Measurements from ENCODE around the gene CCT4.
"Not testable (repeated sequence)": the region's sequence is repeated elsewhere in the genome, so short reads cannot be mapped to it uniquely, and the experiment has no call there.

Gene CCT4

GRCh38 chr2:61878761-61879160 is 9.7 kb downstream of the CCT4 start:
- no peak for DNase-seq

GRCh38 chr2:61877571-61878245 is 10.7 kb downstream of the CCT4 start:
- no peak for DNase-seq

GRCh38 chr2:61876400-61876799 is 12.1 kb downstream of the CCT4 start:
- DNase-seq = no peak

- DNase-seq = not testable (repeated sequence)
Measured at GRCh38 chr2:61866482-61867089, 21.9 kb downstream of the CCT4 start.

- no peak for DNase-seq
Measured at GRCh38 chr2:61862085-61862484, 26.4 kb downstream of the CCT4 start.

- no peak for DNase-seq
Measured at GRCh38 chr2:61857224-61857623, 31.2 kb downstream of the CCT4 start.

GRCh38 chr2:61855318-61855613 is 33.2 kb downstream of the CCT4 start:
- DNase-seq = no peak

DNA sequence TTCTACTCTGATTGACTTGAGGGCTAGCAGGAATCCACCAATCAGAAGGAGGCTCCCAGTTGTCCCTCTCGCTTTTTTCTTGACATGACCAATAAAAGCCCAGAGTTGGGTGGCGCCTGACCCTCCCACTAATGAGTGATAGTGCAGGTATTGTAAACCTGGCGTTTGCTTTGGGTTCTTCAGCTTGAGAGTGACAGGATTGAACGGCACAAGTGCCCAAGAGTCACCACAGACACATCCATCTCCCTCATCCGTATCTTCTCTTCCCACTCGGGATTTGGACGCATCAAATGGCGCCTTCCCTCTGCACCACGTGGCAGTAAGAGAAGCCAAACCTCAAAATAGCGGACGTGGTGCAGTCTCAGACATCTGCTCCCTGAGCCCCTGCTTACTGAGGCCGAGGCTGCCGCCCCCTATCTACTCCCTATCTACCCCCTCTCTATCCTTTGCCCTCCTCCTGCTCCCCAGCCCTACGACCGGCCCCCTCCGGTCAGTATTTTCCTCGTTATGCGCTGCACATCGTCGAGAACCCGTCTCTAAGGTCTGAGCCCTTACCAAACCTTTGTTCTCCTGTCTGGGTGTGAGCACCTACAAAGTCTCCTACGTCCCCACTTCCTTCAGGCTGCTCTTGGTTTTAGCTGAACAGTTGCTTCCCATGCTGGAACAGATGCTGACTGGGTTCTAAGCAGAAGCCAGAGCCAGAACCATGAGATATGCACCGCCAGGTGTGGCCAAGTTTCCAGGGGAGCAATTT is 33.7 kb downstream of the CCT4 start:
- peak; percentile 100 for DNase-seq

DNA sequence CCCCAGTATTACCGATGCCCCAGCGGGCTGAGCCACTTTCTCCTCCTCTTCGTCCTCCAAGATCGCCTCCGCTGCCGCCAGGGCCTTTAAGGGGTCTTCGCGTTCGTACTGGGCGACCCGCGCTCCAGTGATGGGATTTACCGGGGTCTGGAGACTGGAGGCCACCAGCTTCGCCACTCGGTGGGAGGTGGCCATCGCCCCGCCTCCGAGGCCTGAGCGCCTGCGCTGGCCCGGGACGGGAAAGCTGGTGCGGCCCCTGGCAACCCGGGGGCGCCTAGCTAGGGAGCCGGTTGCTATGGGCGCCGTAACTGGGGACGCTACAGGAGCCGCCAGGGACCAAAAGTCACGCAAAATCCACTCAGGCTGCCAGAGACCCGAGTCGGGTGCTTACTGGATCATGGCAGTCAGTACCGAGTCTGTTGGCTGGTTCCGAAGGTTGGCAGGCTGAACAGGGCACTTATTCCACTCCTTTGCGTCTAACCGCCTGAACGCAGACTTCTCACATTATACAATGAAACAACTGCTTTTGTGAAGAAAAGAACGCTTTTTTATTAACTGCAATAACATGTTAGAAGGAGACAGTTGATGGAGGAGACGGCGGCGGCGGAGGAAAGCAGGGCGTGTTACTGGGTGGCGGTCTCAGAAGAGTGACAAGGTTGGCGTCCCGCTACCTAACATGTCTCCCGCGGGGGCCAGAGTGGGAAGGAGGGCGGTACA is 34.5 kb downstream of the CCT4 start, which contains the start of gene FAM161A:
TSS of gene FAM161A (minus strand) at position 214 of the 717 bp plus-strand sequence. CDS start at position 195, 19 bp downstream.
- peak; percentile 95 for DNase-seq

DNA sequence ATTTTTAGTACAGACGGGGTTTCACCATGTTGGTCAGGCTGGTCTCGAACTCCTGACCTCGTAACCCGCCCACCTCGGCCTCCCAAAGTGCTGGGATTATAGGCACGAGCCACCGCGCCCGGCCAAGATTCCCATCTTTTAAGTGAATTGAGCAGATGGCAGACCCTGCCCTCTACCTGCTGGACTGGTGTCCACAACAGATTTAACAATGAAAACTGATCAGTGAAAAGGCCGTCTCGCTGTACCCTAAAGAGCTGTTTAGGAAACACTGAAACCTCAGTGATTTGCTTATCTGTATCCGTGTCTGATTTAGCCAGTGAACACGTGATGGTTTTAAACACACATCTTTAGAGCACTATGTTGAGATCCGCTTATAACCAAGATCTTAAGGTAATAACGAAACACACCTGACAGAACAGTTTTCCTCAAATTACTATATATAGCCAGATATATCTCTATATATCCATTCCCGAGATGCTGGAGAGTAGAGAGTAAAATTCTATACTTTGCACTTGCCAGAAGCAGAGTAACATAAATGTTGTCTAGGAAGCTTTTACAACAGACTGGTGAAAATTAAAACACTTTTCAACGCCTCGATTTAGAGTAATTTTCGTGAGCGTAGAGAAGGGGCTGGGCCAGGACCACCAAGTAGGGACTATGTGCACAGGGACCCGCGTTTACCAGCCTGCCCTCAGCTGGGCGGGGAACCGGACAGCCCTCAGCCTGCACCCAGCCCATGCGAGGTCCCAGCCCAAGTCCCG is 35.2 kb downstream of the CCT4 start:
- peak; percentile 81 for DNase-seq

DNA sequence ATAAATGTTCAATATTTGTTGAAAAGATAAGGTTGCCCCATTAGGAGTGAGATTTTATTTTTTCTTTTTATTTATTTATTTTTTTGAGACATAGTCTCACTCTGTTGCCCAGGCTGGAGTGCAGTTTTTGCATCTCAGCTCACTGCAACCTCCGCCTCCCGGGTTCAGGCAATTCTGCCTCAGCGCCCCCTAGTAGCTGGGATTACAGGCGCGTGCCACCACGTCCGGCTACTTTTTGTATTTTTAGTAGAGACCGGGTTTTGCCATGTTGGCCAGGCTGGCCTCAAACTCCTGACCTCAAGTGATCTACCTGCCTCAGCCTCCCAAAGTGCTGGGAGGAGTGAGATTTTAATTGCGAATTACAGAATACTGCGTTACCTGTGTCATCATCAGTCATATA is 37.2 kb downstream of the CCT4 start:
- not testable (repeated sequence) for DNase-seq

DNA sequence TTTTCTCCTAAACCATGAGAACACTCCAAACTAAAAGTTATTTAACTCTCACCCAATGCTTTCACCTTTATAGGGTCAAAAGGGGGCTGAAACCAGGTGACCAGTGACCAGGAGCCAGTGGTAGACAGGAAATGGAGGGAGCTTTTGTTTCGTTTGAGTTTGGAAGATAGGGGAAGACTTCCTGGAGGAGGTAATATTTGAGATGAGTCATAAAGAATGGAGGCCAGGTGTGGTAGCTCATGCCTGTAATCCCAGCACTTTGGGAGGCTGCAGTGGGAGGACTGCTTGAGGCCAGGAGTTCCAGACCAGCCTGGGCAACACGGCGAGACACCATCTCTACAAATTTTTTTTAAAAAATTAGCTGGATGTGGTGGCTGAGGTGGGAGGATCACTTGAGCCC is 43.1 kb downstream of the CCT4 start:
- no peak for DNase-seq

DNA sequence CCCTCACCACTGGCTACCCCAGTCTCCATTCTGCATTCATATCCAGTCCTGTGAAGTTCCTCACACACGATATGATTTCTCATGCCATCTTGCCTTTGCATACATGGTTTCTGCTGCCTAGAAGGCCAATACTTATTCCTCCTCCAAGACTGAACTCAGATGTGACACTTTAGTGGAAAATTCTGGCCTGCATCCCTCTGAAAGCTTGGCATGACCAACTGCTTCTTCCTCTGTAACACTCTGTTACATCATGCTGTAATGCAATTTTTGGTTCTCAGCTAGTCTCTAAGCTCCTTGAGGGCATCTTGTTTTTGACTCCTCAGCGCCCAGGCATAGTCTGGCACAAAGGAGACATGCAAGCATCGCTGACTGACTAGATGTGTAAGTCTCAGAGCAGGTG is 47.2 kb downstream of the CCT4 start:
- no peak for DNase-seq

DNA sequence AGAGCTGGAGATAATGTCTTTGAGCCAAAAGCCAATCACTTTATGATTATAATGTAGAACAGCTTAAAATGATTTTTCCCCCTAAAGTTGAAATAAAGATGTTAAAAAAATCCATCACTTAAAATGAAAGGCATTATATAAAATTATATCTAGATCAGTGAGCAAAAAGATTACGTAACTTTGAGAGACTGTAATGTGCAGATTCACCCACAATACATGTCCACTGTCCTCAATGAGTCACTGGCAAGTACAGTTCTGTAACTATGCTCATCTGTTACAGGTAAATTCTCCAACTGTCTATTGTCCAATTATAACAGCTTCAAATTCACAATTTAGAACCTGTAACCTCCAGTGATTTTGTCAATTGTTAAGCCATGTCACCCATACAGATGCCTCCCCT is 53.6 kb downstream of the CCT4 start:
- DNase-seq = no peak

DNA sequence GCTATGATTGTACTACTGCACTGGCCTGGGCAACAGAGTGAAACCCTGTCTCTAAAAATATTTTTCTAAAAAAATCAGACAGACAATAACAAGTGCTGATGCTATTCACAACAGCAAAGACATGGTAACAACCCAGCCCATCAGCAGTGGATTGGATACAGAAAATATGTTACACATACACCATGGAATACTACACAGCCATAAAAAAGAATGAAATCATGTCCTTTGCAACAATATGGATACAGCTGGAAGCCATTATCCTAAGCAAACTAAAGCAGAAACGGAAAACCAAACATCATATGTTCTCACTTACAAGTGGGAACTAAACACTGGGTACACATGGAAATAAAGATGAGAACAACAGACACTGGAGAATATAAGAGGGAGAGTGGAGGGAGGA is 54.5 kb downstream of the CCT4 start:
- DNase-seq = no peak

GRCh38 chr2:61832183-61832841 is 56.1 kb downstream of the CCT4 start:
- no peak for DNase-seq

DNA sequence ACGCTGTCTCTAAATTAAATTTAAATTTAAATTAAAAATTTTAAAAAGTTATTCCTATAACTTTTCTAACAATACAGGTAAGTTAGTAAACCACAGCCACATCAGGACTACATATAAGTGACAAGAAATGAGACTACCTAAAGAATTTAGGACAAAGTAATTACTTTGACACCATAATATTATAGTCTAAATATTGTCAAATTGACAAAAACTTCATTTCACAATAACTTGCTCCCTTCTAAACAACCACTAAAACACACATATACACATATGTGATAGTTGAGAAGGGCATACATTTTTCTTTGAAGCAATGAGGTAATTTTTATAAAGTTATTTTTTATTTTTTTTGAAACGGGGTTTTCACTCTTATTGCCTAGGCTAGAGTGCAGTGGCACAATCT is 66.2 kb downstream of the CCT4 start:
- DNase-seq = no peak
